Hepatocyte (in vitro differentiated cells): ENCODE measurements around the gene SPAG6. TPM values are rescaled to one million over a fixed set of nuclear protein-coding genes. Genes with fewer than 3 reads are reported as not detected.

ENCODE experiments used
- DNase-seq: peaks from one replicate; pipeline ENCODE4 v3.0.0-alpha.2; 2016; ENCODE audit warnings: low spot score
- H2AFZ ChIP-seq: fragments of 200-600 bp; sonication (generic); 2 replicates; pipeline ENCODE4 v1.6.0; 2016; ENCODE audit warnings: antibody characterized with exemption, mild to moderate bottlenecking
- H3K27ac ChIP-seq: fragments of 200-600 bp; sonication (generic); 2 replicates; pipeline ENCODE4 v1.5.1; 2016; ENCODE audit warnings: mild to moderate bottlenecking
- H3K27me3 ChIP-seq: fragments of 200-600 bp; sonication (generic); 2 replicates; pipeline ENCODE4 v1.6.1; 2016
- H3K36me3 ChIP-seq: fragments of 200-600 bp; sonication (generic); replicated peaks from 2 replicates; pipeline ENCODE4 v1.5.1; 2016; ENCODE audit warnings: low read depth; ENCODE audit not compliant: insufficient read depth
- H3K4me1 ChIP-seq: fragments of 200-600 bp; sonication (generic); 2 replicates; pipeline ENCODE4 v1.5.1; 2016; ENCODE audit warnings: mild to moderate bottlenecking, moderate library complexity; ENCODE audit not compliant: insufficient read depth
- H3K4me2 ChIP-seq: fragments of 200-600 bp; sonication (generic); 2 replicates; pipeline ENCODE4 v1.6.0; 2016
- H3K4me3 ChIP-seq: fragments of 200-600 bp; sonication (generic); 2 replicates; pipeline ENCODE4 v1.5.1; 2016; ENCODE audit warnings: mild to moderate bottlenecking
- H3K79me2 ChIP-seq: fragments of 200-600 bp; sonication (generic); 2 replicates; pipeline ENCODE4 v1.6.0; 2017; ENCODE audit warnings: mild to moderate bottlenecking
- H3K9me2 ChIP-seq: fragments of 200-600 bp; sonication (generic); replicated peaks from 2 replicates; pipeline ENCODE4 v1.6.0; 2017; ENCODE audit warnings: mild to moderate bottlenecking; ENCODE audit not compliant: insufficient read depth
- H3K9me3 ChIP-seq: fragments of 200-600 bp; sonication (generic); 2 replicates; pipeline ENCODE4 v1.5.1; 2016; ENCODE audit warnings: low read depth, mild to moderate bottlenecking
- H4K20me1 ChIP-seq: fragments of 200-600 bp; sonication (generic); 2 replicates; pipeline ENCODE4 v1.6.0; 2016; ENCODE audit warnings: mild to moderate bottlenecking; ENCODE audit not compliant: insufficient read depth, poor library complexity, severe bottlenecking
- EZH2 ChIP-seq: fragments of 200-600 bp; sonication (generic); IDR thresholded peaks from 2 replicates; pipeline ENCODE4 v1.6.1; 2016; ENCODE audit warnings: antibody characterized with exemption, mild to moderate bottlenecking, borderline replicate concordance
- EZH2phosphoT487 ChIP-seq: fragments of 200-600 bp; sonication (generic); IDR thresholded peaks from one replicate; pipeline ENCODE4 v1.6.1; 2018; ENCODE audit warnings: antibody characterized with exemption, mild to moderate bottlenecking, low read depth, moderate library complexity; ENCODE audit not compliant: unreplicated experiment, severe bottlenecking
- WGBS: methylation state at CpG from one replicate; pipeline ENCODE4 v1.1.6; 2016; ENCODE audit warnings: low lambda C conversion rate; ENCODE audit errors: missing lambda C conversion rate; 5-methylcytosine and 5-hydroxymethylcytosine counted together
- polyA plus RNA-seq: library from polyadenylated mRNA; unstranded; fragments of >200 nt; fragmentation: Nextera tagmentation; extraction: Ambion mirVana; gene quantifications from 2 replicates; pipeline ENCODE4 v1.2.1, GENCODE V29; 2016
- total RNA-seq: library from RNA; depleted of rRNA; stranded (reverse); fragments of >200 nt; gene quantifications from 2 replicates; pipeline ENCODE4 v1.2.3, GENCODE V29; 2014
- TF ChIP-seq, protein P1 (sequence below): fragments of 200-600 bp; sonication (generic); IDR thresholded peaks from 2 replicates; pipeline ENCODE4 v1.5.1; 2016; ENCODE audit warnings: antibody characterized with exemption, mild to moderate bottlenecking; ENCODE audit not compliant: poor library complexity

The SPAG6 gene
- total and polyA plus RNA-seq, 2 experiments from 2014 or later = 0.17 TPM; not detected in 1

DNA sequence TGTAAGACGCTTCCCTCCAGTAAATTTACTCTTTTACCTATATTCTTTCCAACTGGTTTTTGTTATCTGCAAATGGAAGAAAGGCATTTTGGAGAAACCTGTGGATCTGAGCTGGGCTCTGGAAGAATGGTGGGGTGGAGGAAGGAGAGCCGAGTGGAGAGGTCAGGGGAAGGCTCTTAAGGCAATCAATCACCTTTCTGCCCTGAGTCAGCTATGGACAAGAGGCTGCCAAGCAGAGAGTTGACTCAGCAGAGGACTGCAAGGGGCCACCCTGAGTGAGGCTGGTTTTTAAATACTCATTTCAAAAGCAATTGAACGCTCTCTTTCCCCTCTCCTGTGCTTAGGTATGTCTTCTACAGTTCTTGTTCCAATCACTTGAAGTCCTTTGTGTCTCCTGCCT is 81.8 kb downstream of the SPAG6 start:
- 58% methylated on average over 3 of the region's 3 CpGs for WGBS
- Histone ChIP-seq H4K20me1 (no peaks in the 10 kb centered on the region), H3K4me2 (peak overlapping the region; percentile 26), H3K36me3 (no peaks in the 10 kb centered on the region), H3K4me3 (no peak overlapping the region), H3K9me2 (no peaks in the 10 kb centered on the region), H2AFZ (no peak overlapping the region), H3K79me2 (no peaks in the 10 kb centered on the region), H3K9me3 (no peaks in the 10 kb centered on the region), H3K27ac (peak overlapping the region; percentile 10), H3K27me3 (no peaks in the 10 kb centered on the region), H3K4me1 (peaks cover 36% of the 10 kb centered on the region)
- TF ChIP-seq EZH2phosphoT487 = no peak
- TF ChIP-seq, protein P1, sequence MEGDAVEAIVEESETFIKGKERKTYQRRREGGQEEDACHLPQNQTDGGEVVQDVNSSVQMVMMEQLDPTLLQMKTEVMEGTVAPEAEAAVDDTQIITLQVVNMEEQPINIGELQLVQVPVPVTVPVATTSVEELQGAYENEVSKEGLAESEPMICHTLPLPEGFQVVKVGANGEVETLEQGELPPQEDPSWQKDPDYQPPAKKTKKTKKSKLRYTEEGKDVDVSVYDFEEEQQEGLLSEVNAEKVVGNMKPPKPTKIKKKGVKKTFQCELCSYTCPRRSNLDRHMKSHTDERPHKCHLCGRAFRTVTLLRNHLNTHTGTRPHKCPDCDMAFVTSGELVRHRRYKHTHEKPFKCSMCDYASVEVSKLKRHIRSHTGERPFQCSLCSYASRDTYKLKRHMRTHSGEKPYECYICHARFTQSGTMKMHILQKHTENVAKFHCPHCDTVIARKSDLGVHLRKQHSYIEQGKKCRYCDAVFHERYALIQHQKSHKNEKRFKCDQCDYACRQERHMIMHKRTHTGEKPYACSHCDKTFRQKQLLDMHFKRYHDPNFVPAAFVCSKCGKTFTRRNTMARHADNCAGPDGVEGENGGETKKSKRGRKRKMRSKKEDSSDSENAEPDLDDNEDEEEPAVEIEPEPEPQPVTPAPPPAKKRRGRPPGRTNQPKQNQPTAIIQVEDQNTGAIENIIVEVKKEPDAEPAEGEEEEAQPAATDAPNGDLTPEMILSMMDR = no peak
- no peak for TF ChIP-seq EZH2
- peak; percentile 24 for DNase-seq

DNA sequence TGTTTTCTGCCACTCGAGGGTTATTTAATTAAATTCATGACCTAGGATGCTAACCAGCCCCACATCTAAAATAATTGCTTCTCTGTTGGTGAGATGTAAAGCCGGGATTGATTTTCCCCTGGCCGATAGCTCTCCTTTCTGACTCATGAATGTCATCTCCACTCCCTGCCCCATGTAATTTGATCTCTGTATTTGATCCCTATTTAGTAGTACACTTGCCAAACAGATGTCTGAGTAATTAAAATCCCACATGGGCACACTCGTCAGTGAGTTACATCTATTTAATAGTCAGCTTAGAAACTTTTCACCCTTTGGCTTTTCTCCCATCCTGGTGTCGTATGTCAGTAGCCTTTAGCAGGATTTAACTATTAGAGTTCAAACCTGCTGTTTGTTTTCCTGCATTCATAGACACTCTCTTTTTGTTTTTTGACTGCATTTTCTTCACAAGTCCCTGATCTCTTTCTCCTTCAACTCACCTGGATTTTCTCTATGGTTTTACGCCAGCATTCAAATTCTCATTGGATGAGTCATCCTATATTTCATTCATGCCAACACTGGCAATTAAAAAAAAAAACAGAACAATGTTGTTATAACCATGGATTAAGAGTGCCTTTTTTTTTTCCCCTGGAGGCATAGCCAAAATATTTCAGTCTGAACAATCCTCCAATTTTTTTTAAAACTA is 82.7 kb downstream of the SPAG6 start:
- peak overlapping the region; percentile 26 for H3K4me2 ChIP-seq
- no peaks in the 10 kb centered on the region for H3K27me3 ChIP-seq
- H2AFZ ChIP-seq = no peak overlapping the region
- H3K36me3 ChIP-seq = no peaks in the 10 kb centered on the region
- H3K4me3 ChIP-seq = no peak overlapping the region
- H3K4me1 ChIP-seq = peaks cover 36% of the 10 kb centered on the region
- TF ChIP-seq EZH2phosphoT487 = no peak
- TF ChIP-seq, protein P1 = no peak
- no peak for TF ChIP-seq EZH2
- no peaks in the 10 kb centered on the region for H3K9me3 ChIP-seq
- peak; percentile 28 for DNase-seq
- H3K27ac ChIP-seq = peak overlapping the region; percentile 10
- no peaks in the 10 kb centered on the region for H3K9me2 ChIP-seq
- WGBS = 24% methylated on average over 6 of the region's 6 CpGs
- no peaks in the 10 kb centered on the region for H3K79me2 ChIP-seq
- H4K20me1 ChIP-seq = no peaks in the 10 kb centered on the region

DNA sequence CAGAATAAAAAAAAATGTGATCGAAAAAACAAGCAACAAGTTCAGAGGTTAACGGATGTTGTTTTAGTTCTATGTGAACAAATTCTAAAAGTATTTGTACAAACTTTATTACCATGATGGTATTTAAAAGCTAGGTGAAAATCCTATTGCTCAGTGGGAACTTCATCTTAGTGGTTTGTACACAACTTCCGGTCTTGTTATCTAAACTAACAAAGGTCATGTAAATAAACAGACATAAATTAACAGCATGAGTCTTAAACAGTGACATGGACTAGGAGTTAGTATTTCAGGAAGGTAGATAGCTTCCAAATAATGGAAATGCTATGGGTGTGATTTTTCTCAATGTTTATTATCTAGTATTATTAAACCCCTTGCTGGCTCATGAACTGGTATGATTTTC is 83.8 kb downstream of the SPAG6 start:
- no peaks in the 10 kb centered on the region for H3K9me3 ChIP-seq

More for the DNA sequence above, 83.8 kb downstream of the SPAG6 start:
- Histone ChIP-seq H3K4me2 (peak overlapping the region; percentile 39), H3K4me1 (peaks cover 37% of the 10 kb centered on the region), H3K4me3 (no peak overlapping the region), H2AFZ (no peak overlapping the region), H3K27ac (peak overlapping the region; percentile 42), H3K27me3 (no peaks in the 10 kb centered on the region), H3K9me2 (no peaks in the 10 kb centered on the region), H3K36me3 (no peaks in the 10 kb centered on the region), H4K20me1 (no peaks in the 10 kb centered on the region), H3K79me2 (no peaks in the 10 kb centered on the region)
- TF ChIP-seq EZH2phosphoT487 = no peak
- TF ChIP-seq, protein P1 = no peak
- TF ChIP-seq EZH2 = no peak
- DNase-seq = no peak
- 40% methylated on average over 3 of the region's 3 CpGs for WGBS
